GM04504 (cell line): ENCODE data around the gene GABARAPL1.

ENCODE experiments used
- DNase-seq: peaks from one replicate; pipeline ENCODE4 v3.0.0-alpha.2; 2012; ENCODE audit warnings: low read depth

The GABARAPL1 gene

GRCh38 chr12:10234562-10234961 is 21.9 kb downstream of the GABARAPL1 start:
- no peak for DNase-seq

- DNase-seq = no peak
Measured at GRCh38 chr12:10235761-10236631, 23.3 kb downstream of the GABARAPL1 start.

GRCh38 chr12:10236720-10237119 is 24.0 kb downstream of the GABARAPL1 start:
- no peak for DNase-seq

GRCh38 chr12:10238526-10238925 is 25.8 kb downstream of the GABARAPL1 start:
- DNase-seq = no peak

GRCh38 chr12:10241290-10241689 is 28.6 kb downstream of the GABARAPL1 start:
- DNase-seq = peak; percentile 2

GRCh38 chr12:10241727-10242126 is 29.1 kb downstream of the GABARAPL1 start:
- DNase-seq = no peak

- no peak for DNase-seq
Measured at GRCh38 chr12:10242539-10242938, 29.9 kb downstream of the GABARAPL1 start.

GRCh38 chr12:10243818-10244520 is 31.3 kb downstream of the GABARAPL1 start:
- no peak for DNase-seq

- no peak for DNase-seq
Measured at GRCh38 chr12:10247436-10248058, 34.9 kb downstream of the GABARAPL1 start.

GRCh38 chr12:10249690-10250455 is 37.2 kb downstream of the GABARAPL1 start:
- no peak for DNase-seq

- no peak for DNase-seq
Measured at GRCh38 chr12:10251669-10252068, 39.0 kb downstream of the GABARAPL1 start.

GRCh38 chr12:10252201-10252600 is 39.5 kb downstream of the GABARAPL1 start:
- DNase-seq = no peak

- DNase-seq = no peak
Measured at GRCh38 chr12:10256064-10256463, 43.4 kb downstream of the GABARAPL1 start.

- no peak for DNase-seq
Measured at GRCh38 chr12:10260927-10261326, 48.2 kb downstream of the GABARAPL1 start.

- no peak for DNase-seq
Measured at GRCh38 chr12:10268037-10268436, 55.4 kb downstream of the GABARAPL1 start.

GRCh38 chr12:10272467-10272866 is 59.8 kb downstream of the GABARAPL1 start:
- DNase-seq = no peak
